Choroid plexus epithelial cell (primary cell): Measurements from ENCODE around the gene SOX4.
A peak's percentile ranks its signal among the peaks of the same experiment; 100 is the strongest.

Experiments used
- DNase-seq: peaks from one replicate; pipeline ENCODE4 v3.0.0-alpha.2; 2010; ENCODE audit warnings: low read depth
- H3K4me3 ChIP-seq: 2 replicates; pipeline ENCODE4 v1.5.1; 2011; ENCODE audit warnings: low read depth, mild to moderate bottlenecking, control low read depth, low read length, moderate library complexity
- TF ChIP-seq, protein P1 (sequence below): conservative IDR thresholded peaks from 2 replicates; pipeline ENCODE4 v1.5.1; 2011; ENCODE audit warnings: low read depth, mild to moderate bottlenecking, control low read depth, inconsistent platforms, low read length, moderate library complexity

The SOX4 gene

DNA sequence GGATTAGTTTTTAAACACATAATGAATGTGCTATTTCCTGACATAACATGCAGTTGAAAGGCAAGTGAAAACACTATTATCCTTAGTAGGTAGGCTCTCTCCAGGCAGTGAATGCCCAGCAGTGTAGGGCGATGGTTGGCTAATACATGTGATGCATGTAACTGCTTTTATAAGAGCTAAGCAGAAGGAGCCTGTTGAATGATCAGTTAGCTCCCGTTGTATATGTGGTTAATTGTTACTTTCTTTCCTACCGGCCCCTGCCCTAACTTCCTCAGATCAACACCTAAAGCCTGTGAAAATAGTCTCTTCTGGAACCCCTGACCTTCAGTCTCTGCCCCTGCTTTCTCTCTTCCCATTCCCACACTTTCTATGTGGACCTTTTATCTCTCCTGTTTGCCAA, 10.5 kb downstream of the SOX4 start:
- TF ChIP-seq, protein P1, sequence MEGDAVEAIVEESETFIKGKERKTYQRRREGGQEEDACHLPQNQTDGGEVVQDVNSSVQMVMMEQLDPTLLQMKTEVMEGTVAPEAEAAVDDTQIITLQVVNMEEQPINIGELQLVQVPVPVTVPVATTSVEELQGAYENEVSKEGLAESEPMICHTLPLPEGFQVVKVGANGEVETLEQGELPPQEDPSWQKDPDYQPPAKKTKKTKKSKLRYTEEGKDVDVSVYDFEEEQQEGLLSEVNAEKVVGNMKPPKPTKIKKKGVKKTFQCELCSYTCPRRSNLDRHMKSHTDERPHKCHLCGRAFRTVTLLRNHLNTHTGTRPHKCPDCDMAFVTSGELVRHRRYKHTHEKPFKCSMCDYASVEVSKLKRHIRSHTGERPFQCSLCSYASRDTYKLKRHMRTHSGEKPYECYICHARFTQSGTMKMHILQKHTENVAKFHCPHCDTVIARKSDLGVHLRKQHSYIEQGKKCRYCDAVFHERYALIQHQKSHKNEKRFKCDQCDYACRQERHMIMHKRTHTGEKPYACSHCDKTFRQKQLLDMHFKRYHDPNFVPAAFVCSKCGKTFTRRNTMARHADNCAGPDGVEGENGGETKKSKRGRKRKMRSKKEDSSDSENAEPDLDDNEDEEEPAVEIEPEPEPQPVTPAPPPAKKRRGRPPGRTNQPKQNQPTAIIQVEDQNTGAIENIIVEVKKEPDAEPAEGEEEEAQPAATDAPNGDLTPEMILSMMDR, result no peak
- no peak for DNase-seq
- H3K4me3 ChIP-seq, result no peak overlapping the region

DNA sequence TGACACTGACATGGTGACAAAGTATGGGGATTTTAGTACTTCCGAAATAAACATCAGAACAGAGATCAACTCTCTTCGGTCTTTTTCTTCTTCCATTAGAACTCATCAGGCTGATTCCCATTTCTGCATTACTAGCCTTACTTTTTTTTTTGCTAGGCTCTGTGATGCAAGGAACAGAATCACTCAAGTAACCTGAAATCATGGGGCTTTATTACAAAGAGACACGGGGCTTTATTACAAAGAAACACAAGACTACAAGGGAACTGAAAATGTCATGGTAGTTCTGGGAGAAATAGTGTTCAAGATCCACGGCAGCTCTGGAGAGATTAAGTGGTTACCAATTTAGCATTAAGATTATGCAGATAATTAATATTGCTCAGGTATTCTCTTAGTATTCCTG, 11.6 kb downstream of the SOX4 start:
- H3K4me3 ChIP-seq, result no peak overlapping the region
- no peak for DNase-seq
- TF ChIP-seq, protein P1, result no peak

GRCh38 chr6:21608601-21609000, 15.1 kb downstream of the SOX4 start:
- H3K4me3 ChIP-seq, result no peak overlapping the region
- TF ChIP-seq, protein P1, result no peak
- peak; percentile 18 for DNase-seq

- H3K4me3 ChIP-seq, result no peak overlapping the region
- no peak for DNase-seq
- TF ChIP-seq, protein P1, result no peak
Observed at GRCh38 chr6:21609881-21610329, 16.4 kb downstream of the SOX4 start.

DNA sequence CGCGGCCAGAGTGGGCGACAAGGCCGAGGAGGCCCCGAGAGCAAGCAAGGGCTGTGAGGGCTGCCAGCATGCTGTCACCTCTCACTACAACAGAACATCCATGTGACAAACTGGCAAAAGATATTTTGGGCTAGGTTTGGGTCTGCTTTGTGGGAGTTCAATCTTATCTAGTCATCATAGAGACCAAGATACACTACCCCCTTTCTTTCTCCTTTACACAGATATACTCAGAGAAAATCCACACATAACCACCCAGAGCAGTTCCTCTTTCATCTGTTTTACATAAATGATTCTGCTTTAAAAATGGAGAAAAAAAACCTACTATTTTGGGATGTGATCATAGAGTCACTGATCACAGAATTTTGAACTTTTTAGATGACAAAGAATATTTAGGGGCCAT, 16.8 kb downstream of the SOX4 start:
- TF ChIP-seq, protein P1, result no peak
- H3K4me3 ChIP-seq, result no peak overlapping the region
- no peak for DNase-seq

- no peak overlapping the region for H3K4me3 ChIP-seq
- no peak for DNase-seq
- TF ChIP-seq, protein P1, result no peak
Observed at GRCh38 chr6:21611485-21611884, 17.9 kb downstream of the SOX4 start.

DNA sequence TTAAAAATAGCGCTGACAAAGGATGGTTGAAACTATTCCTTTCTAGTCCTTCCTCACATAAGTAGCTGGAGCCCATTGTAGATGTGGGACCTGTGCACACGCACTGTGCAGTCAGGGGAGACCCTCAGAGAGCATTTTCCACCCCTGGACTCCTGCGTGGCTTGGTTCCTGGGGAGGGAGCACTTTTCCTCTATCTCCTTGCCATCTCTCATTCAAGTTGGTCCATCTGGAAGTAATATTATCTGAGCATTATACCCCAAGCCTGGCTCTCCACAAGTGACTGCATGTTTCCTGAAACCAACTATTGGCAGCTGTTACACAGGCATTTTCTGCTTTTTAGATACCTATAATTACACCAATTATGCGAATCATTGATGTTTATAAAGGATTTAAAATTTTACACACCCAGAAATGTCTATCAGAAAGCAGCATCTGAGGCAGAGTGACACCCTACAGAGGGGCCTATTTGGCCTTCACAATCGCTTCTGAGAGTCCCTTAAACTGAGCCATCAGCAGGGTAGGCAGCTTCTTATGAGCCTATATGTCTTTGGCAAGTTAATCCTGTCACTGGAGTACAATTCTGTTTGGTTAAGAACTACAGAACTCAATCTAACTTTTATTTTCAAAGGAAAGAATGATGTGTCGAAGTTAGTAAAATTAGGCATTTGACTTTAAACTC, 18.7 kb downstream of the SOX4 start:
- no peak overlapping the region for H3K4me3 ChIP-seq
- no peak for DNase-seq
- TF ChIP-seq, protein P1, result no peak
